Heart right ventricle (tissue), 16 donors: ENCODE measurements around the gene LEP. TPM values are rescaled to one million over a fixed set of nuclear protein-coding genes. Genes with fewer than 3 reads are reported as not detected.
"Not testable (repeated sequence)": the region's sequence is repeated elsewhere in the genome, so short reads cannot be mapped to it uniquely, and the experiment has no call there.

Experiments used
- ATAC-seq, 8 donors: fragments of 200-7000 bp; cut with Tn5 transposase; one replicate each; pipeline ENCODE4 v1.9.1; 2020; ENCODE audit warnings: mild to moderate bottlenecking in 8 of 8, moderate library complexity in 8 of 8, moderate number of reproducible peaks in 1 of 8
- DNase-seq, 2 donors: peaks; one replicate each; pipeline ENCODE4 v3.0.0-alpha.2; 2020
- H3K27ac ChIP-seq, 10 donors: fragments of 200-600 bp; sonication (generic) in 2 of 10; one replicate each; pipeline versions ENCODE4 v1.5.0 to v1.8.0; 2020 to 2022; ENCODE audit warnings: mild to moderate bottlenecking in 3 of 10
- H3K27me3 ChIP-seq, 7 donors: fragments of 200-600 bp; one replicate each; pipeline ENCODE4 v1.8.0; 2021 to 2022; ENCODE audit warnings: mild to moderate bottlenecking in 2 of 7
- H3K36me3 ChIP-seq, 9 donors: fragments of 200-600 bp; sonication (generic) in 1 of 9; one replicate each; pipeline versions ENCODE4 v1.5.0 to v1.8.0; 2020 to 2022; ENCODE audit warnings: mild to moderate bottlenecking in 2 of 9
- H3K4me1 ChIP-seq, 9 donors: fragments of 200-600 bp; sonication (generic) in 1 of 9; one replicate each; pipeline versions ENCODE4 v1.5.0 to v1.8.0; 2020 to 2022; ENCODE audit warnings: mild to moderate bottlenecking in 4 of 9
- H3K4me3 ChIP-seq, 10 donors: fragments of 200-600 bp; sonication (generic) in 2 of 10; one replicate each; pipeline versions ENCODE4 v1.5.0 to v1.8.0; 2020 to 2022; ENCODE audit warnings: mild to moderate bottlenecking in 7 of 10, moderate library complexity in 2 of 10
- H3K9me3 ChIP-seq, 11 donors: fragments of 200-600 bp in 10 of 11; sonication (generic) in 2 of 11; one replicate each; pipeline versions ENCODE4 v1.5.0 to v1.8.0; 2013 to 2022; ENCODE audit warnings: mild to moderate bottlenecking in 2 of 11, control low read depth in 1 of 11, moderate library complexity in 1 of 11
- CTCF ChIP-seq, 9 donors: fragments of 200-600 bp; sonication (generic) in 2 of 9; IDR thresholded peaks; one replicate each; pipeline versions ENCODE4 v1.5.0 to v1.8.0; 2021 to 2022; ENCODE audit warnings: antibody characterized with exemption in 9 of 9, mild to moderate bottlenecking in 5 of 9, moderate library complexity in 1 of 9
- WGBS, 2 donors: extraction: QIAGEN DNeasy Blood & Tissue Kit; methylation state at CpG; one replicate each; pipeline ENCODE4 v1.1.7; 2013; ENCODE audit warnings: inconsistent platforms in 1 of 2; 5-methylcytosine and 5-hydroxymethylcytosine counted together
- intact Hi-C, 10 donors: fragments of 100-400 bp; cut with DNase I; formaldehyde crosslinking; loops; one replicate each; pipeline versions ENCODE4 v1.11.1 to v1.14.2; 2022
- polyA plus RNA-seq, 2 donors: library from polyadenylated mRNA; stranded (reverse); fragments of 200-250 nt; gene quantifications; one replicate each; pipeline ENCODE4 v1.2.3, GENCODE V29; 2013
- total RNA-seq, 10 donors: library from RNA; stranded (reverse); fragmentation: NEBNext Ultra II Directional in 3 of 10; extraction: Animal tissue kit (Norgen Biotek cat#: 25700) in 3 of 10; gene quantifications; one replicate each; pipeline versions ENCODE4 v1.2.1 to v1.2.4, GENCODE V29; 2021 to 2023
- donor health status: Arrhythmogenic right ventricular cardiomyopathy.
- donor health status: ischemic (EF 13 %, LVEDD 7.1; RV severe dilation, severe dysfunction).
- donor health status: healthy with polysubstance abuse.
- donor health status: DM: no; HTN: yes; CAD: no.
- donor health status: DM: no; HTN: no; CAD: no.
- donor health status: ischemic (EF 25% LVEDD 6.9; RV normal size, moderate dysfunction).
- donor health status: ischemic (EF 25% LVEDD 5.7; RV mildly dilated, moderate dysfunction).
- donor health status: healthy.
- donor health status: DM: yes; HTN: yes; CAD: no.
- donor health status: Ischemic cardiomyopathy.
- donor health status: ischemic (EF 35%, LVEDD 5.7; RV mildly dilated, moderate dysfunction).
- donor health status: nonischemic (EF 11% LVEDD 7.7; RV severe dilation, severe dysfunction).
- donor health status: DM: yes; HTN: yes; CAD: no.
- donor health status: PGD.
- donor health status: ischemic (EF 29% LVEDD 5.4; RV normal size, mild dysfunction).
- donor health status: nonischemic (EF 23%, LVEDD 6.1; RV moderate dilation, normal function).

LEP gene
- total and polyA plus RNA-seq, 12 donors: 0.10 to 5.0 (median 0.52) TPM; not detected in 2

- Histone ChIP-seq H3K27ac (no peak overlapping the region), H3K4me3 (no peak overlapping the region), H3K4me1 (no peaks in the 10 kb centered on the region), H3K27me3 (no peaks in the 10 kb centered on the region), H3K36me3 (peaks cover 0 to 20% (median 0%) of the 10 kb centered on the region in 9 donors), H3K9me3 (peaks cover 0 to 6% (median 0%) of the 10 kb centered on the region in 11 donors)
- WGBS, 2 donors: 98 to 99% methylated on average over 4 of the region's 4 CpGs
- intact Hi-C loops: no loop called here
- DNase-seq (no peak), ATAC-seq (no peak)
- no peak for TF ChIP-seq CTCF (IDR thresholded peaks at IDR 0.05)
Measured at GRCh38 chr7:128287556-128287955, 46.5 kb downstream of the LEP start.

GRCh38 chr7:128298004-128298403 is 56.9 kb downstream of the LEP start:
- H3K4me3 ChIP-seq, H3K36me3 ChIP-seq, DNase-seq, intact Hi-C loops, ATAC-seq, H3K27ac ChIP-seq, H3K9me3 ChIP-seq, H3K27me3 ChIP-seq: not testable (repeated sequence)
- WGBS, 2 donors: 84 to 95% methylated on average over 5 to 6 of the region's 7 CpGs
- H3K4me1 ChIP-seq: peaks cover 0 to 11% (median 5%) of the 10 kb centered on the region in 9 donors

GRCh38 chr7:128299109-128299607 is 58.1 kb downstream of the LEP start:
- peak in 1 of 8 donors; percentile 22 for ATAC-seq

GRCh38 chr7:128302139-128302538 is 61.1 kb downstream of the LEP start:
- DNase-seq: peak; percentile 22 to 39
- intact Hi-C loops: no loop called here

More at GRCh38 chr7:128299109-128299607, 58.1 kb downstream of the LEP start:
- peaks cover 0 to 11% (median 5%) of the 10 kb centered on the region in 9 donors for H3K4me1 ChIP-seq
- H3K9me3 ChIP-seq: no peaks in the 10 kb centered on the region
- 70 to 71% methylated on average over 7 of the region's 7 CpGs for WGBS, 2 donors
- TF ChIP-seq CTCF (IDR thresholded peaks at IDR 0.05): no peak
- intact Hi-C loops: no loop called here
- H3K36me3 ChIP-seq: peaks cover 0 to 20% (median 0%) of the 10 kb centered on the region in 9 donors
- DNase-seq: no peak
- no peak overlapping the region for H3K4me3 ChIP-seq
- no peak overlapping the region for H3K27ac ChIP-seq
- no peaks in the 10 kb centered on the region for H3K27me3 ChIP-seq

More at GRCh38 chr7:128302139-128302538, 61.1 kb downstream of the LEP start:
- peaks cover 0 to 11% (median 5%) of the 10 kb centered on the region in 9 donors for H3K4me1 ChIP-seq
- no peak overlapping the region for H3K4me3 ChIP-seq
- whole genome bisulfite sequencing, 2 donors: 42 to 48% methylated on average over 10 of the region's 10 CpGs
- H3K36me3 ChIP-seq: peaks cover 0 to 49% (median 17%) of the 10 kb centered on the region in 9 donors
- H3K27me3 ChIP-seq: no peaks in the 10 kb centered on the region
- peak in 5 of 8 donors; percentile 38 to 66 (median 52) for ATAC-seq
- H3K9me3 ChIP-seq: no peaks in the 10 kb centered on the region
- peak overlapping the region in 2 of 10 donors; percentile 10 to 21 for H3K27ac ChIP-seq
- no peak for TF ChIP-seq CTCF (IDR thresholded peaks at IDR 0.05)
